CD8-positive, alpha-beta memory T cell (primary cell): ENCODE measurements around the gene SLC7A7. TPM values are rescaled to one million over a fixed set of nuclear protein-coding genes. Genes with fewer than 3 reads are reported as not detected.
"Not testable (repeated sequence)": the region's sequence is repeated elsewhere in the genome, so short reads cannot be mapped to it uniquely, and the experiment has no call there.

Experiments used
- CTCF ChIA-PET: fragments of 350-600 bp; sonication (Branson Sonifier 250); formaldehyde crosslinking; loops from one replicate; lab custom pipeline; 2021; ENCODE audit warnings: antibody characterized with exemption; lab: Charles Lee
- POLR2A ChIA-PET: fragments of 350-600 bp; sonication (Branson Sonifier 250); formaldehyde crosslinking; loops from one replicate; lab custom pipeline; 2021; ENCODE audit warnings: antibody characterized with exemption; lab: Charles Lee
- DNase-seq, 5 donors: peaks; one replicate each; pipeline versions ENCODE4 v3.0.0 to v3.0.0-alpha.2; 2020 to 2022; ENCODE audit warnings: mixed read lengths in 1 of 5
- H3K27ac ChIP-seq: one replicate; pipeline ENCODE4 v1.7.0; 2013; ENCODE audit warnings: low read depth, mild to moderate bottlenecking, low read length, moderate library complexity
- H3K27me3 ChIP-seq: 2 replicates; pipeline ENCODE4 v1.7.0; 2013; ENCODE audit warnings: low read length, mild to moderate bottlenecking; ENCODE audit not compliant: insufficient read depth, poor library complexity, severe bottlenecking
- H3K36me3 ChIP-seq: 2 replicates; pipeline ENCODE4 v1.7.0; 2013; ENCODE audit warnings: mild to moderate bottlenecking, low read length, moderate library complexity; ENCODE audit not compliant: insufficient read depth
- H3K4me1 ChIP-seq: 2 replicates; pipeline ENCODE4 v1.7.0; 2013; ENCODE audit warnings: mild to moderate bottlenecking, low read length, moderate library complexity; ENCODE audit not compliant: insufficient read depth
- H3K4me3 ChIP-seq: 2 replicates; pipeline ENCODE4 v1.7.0; 2013; ENCODE audit warnings: mild to moderate bottlenecking, low read length
- H3K9me3 ChIP-seq: 2 replicates; pipeline ENCODE4 v1.7.0; 2013; ENCODE audit warnings: mild to moderate bottlenecking, low read length
- H3K27ac Mint-ChIP-seq, 8 donors: one replicate each; pipeline ENCODE4 v1.8.0; 2020 to 2021; ENCODE audit warnings: mixed read lengths in 8 of 8, mild to moderate bottlenecking in 6 of 8, inconsistent platforms in 3 of 8, moderate library complexity in 3 of 8
- H3K27me3 Mint-ChIP-seq, 2 donors: one replicate each; pipeline ENCODE4 v1.8.0; 2020 to 2021; ENCODE audit warnings: mixed read lengths in 2 of 2, mild to moderate bottlenecking in 1 of 2, moderate library complexity in 1 of 2
- H3K36me3 Mint-ChIP-seq, 3 donors: one replicate each; pipeline ENCODE4 v1.8.0; 2020 to 2021; ENCODE audit warnings: mixed read lengths in 3 of 3, inconsistent platforms in 1 of 3, mild to moderate bottlenecking in 1 of 3
- H3K4me1 Mint-ChIP-seq, 3 donors: one replicate each; pipeline ENCODE4 v1.8.0; 2020 to 2021; ENCODE audit warnings: mixed read lengths in 3 of 3, inconsistent platforms in 1 of 3, mild to moderate bottlenecking in 1 of 3
- H3K4me3 Mint-ChIP-seq, 7 donors: one replicate each; pipeline ENCODE4 v1.8.0; 2020 to 2021; ENCODE audit warnings: mixed read lengths in 7 of 7, mild to moderate bottlenecking in 6 of 7, moderate library complexity in 4 of 7, inconsistent platforms in 2 of 7
- H3K9me3 Mint-ChIP-seq, 5 donors: one replicate each; pipeline ENCODE4 v1.8.0; 2020 to 2022; ENCODE audit warnings: mixed read lengths in 5 of 5, mild to moderate bottlenecking in 3 of 5, moderate library complexity in 2 of 5, inconsistent platforms in 1 of 5
- polyA plus RNA-seq: library from polyadenylated mRNA; unstranded; fragments of 300-500 nt; fragmentation: Illumina TruSeq; gene quantifications from one replicate; pipeline ENCODE4 v1.2.3, GENCODE V29; 2021
- total RNA-seq, 2 experiments: library from RNA; stranded (reverse); gene quantifications; one replicate each; pipeline ENCODE4 v1.2.3, GENCODE V29; 2021

SLC7A7 gene
- total and polyA plus RNA-seq, 3 experiments from 2014 or later, result 0.70 to 0.75 TPM; not detected in 1

DNA sequence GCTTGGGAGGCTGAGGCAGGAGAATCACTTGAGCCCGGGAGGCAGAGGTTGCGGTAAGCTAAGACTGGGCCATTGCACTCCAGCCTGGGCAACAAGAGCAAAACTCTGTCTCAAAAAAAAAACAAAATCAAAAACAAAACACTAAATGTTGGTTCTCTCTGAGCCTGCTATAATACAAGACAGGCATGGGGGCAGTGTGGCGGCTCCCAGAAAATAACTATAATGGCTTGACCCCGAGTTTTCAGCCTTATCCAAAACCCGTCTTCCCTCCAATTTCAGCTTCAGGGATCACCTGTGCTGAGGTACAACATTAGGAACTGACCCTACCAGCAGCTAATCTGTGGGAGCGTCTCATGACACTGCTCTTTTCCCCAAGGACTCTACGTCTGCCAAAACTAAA lies 862 bp downstream of the SLC7A7 start:
- no peak overlapping the region for H3K27ac ChIP-seq
- peaks cover 10 to 12% of the 10 kb centered on the region in 2 donors for H3K27me3 Mint-ChIP-seq
- no peak overlapping the region for H3K27ac Mint-ChIP-seq
- H3K27me3 ChIP-seq, result no peaks in the 10 kb centered on the region
- ChIA-PET POLR2A (interaction anchor here (0.6 kb wide), 1 partner anchor 170 kb away, joined by 3 read pairs; no protein-coding TSS in a partner anchor), CTCF (no interaction called here)
- H3K9me3 ChIP-seq, result no peaks in the 10 kb centered on the region
- peaks cover 0 to 5% (median 0%) of the 10 kb centered on the region in 3 donors for H3K4me1 Mint-ChIP-seq
- H3K4me3 Mint-ChIP-seq, result no peak overlapping the region
- no peaks in the 10 kb centered on the region for H3K36me3 ChIP-seq
- peaks cover 7% of the 10 kb centered on the region for H3K4me1 ChIP-seq
- no peaks in the 10 kb centered on the region for H3K36me3 Mint-ChIP-seq
- no peak for DNase-seq
- H3K4me3 ChIP-seq, result no peak overlapping the region
- H3K9me3 Mint-ChIP-seq, result no peaks in the 10 kb centered on the region

DNA sequence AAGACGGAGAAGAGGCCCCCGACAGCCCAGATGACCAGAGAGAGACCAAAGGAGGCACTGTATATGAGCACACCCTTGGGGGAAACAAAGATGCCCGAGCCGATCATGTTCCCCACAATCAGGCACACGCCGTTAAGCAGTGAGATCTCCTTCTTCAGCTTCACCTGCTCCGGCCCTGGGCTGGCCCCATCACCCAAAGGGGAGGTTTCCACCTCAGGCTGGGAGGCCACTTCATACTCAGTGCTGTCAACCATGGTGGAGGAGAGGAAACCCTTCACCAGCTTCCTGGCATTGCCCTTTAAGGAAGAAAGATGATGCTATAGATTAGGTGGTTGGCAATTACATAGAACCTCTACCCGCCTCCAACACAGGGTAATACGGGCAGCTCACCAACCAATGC lies 2.1 kb downstream of the SLC7A7 start:
- Mint-ChIP-seq H3K4me3 (no peak overlapping the region), H3K9me3 (no peaks in the 10 kb centered on the region), H3K36me3 (no peaks in the 10 kb centered on the region), H3K27me3 (peaks cover 9 to 11% of the 10 kb centered on the region in 2 donors), H3K27ac (no peak overlapping the region), H3K4me1 (peaks cover 0 to 5% (median 0%) of the 10 kb centered on the region in 3 donors)
- POLR2A ChIA-PET, result interaction anchor here (0.6 kb wide), 1 partner anchor 50 kb away, joined by 5 read pairs; no protein-coding TSS in a partner anchor
- H3K9me3 ChIP-seq, result no peaks in the 10 kb centered on the region
- H3K4me3 ChIP-seq, result no peak overlapping the region
- CTCF ChIA-PET, result interaction anchor here (1.1 to 1.8 kb wide), 2 partner anchors 10 to 40 kb away, joined by 3 to 5 read pairs; no protein-coding TSS in a partner anchor
- peaks cover 7% of the 10 kb centered on the region for H3K4me1 ChIP-seq
- DNase-seq, result no peak
- H3K36me3 ChIP-seq, result no peaks in the 10 kb centered on the region
- no peaks in the 10 kb centered on the region for H3K27me3 ChIP-seq
- H3K27ac ChIP-seq, result no peak overlapping the region

DNA sequence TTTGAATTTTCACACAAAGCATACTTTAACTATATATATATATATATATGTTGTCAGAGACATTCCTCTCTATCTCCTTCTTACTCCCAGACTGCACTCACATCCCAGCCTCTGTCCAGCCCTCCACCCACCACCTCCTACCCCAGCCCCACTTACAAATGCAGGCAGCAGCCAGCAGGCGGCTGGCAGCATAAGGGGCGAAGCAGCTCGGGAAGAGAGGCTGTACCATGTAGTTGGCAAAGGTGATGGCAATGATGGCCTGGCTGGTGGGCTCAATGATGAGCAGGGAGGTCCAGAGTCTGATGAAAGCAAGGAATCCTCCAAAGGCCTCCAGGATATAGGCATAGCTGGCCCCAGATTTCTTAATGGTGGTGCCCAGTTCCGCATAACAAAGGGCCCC lies 2.5 kb downstream of the SLC7A7 start:
- Histone ChIP-seq H3K27ac (no peak overlapping the region), H3K27me3 (no peaks in the 10 kb centered on the region), H3K36me3 (no peaks in the 10 kb centered on the region), H3K4me3 (no peak overlapping the region), H3K9me3 (no peaks in the 10 kb centered on the region), H3K4me1 (peaks cover 7% of the 10 kb centered on the region)
- Mint-ChIP-seq H3K4me3 (no peak overlapping the region), H3K36me3 (no peaks in the 10 kb centered on the region), H3K4me1 (peaks cover 0 to 5% (median 0%) of the 10 kb centered on the region in 3 donors), H3K27ac (no peak overlapping the region), H3K9me3 (no peaks in the 10 kb centered on the region), H3K27me3 (peaks cover 9 to 11% of the 10 kb centered on the region in 2 donors)
- CTCF ChIA-PET, result interaction anchor here (1.1 to 1.8 kb wide), 2 partner anchors 10 to 40 kb away, joined by 3 to 5 read pairs; no protein-coding TSS in a partner anchor
- POLR2A ChIA-PET, result interaction anchor here (0.6 kb wide), 1 partner anchor 51 kb away, joined by 5 read pairs; no protein-coding TSS in a partner anchor
- DNase-seq, result no peak

DNA sequence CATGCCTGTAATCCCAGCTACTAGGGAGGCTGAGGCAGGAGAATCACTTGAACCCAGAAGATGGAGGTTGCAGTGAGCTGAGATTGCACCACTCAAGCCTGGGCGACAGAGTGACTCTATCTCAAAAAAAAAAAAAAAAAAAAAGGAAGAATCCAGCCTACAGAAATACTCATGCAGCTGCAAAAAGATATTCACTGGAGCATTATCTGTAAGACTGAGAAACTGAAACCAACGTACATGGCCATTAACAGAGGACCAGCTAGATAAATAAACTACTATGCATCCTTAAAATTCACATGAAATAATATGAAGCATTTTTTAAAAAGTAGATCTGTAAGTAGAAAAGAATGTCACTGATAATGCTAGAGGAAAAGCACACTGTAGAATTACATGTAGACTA lies 3.5 kb downstream of the SLC7A7 start:
- H3K27me3 ChIP-seq, result no peaks in the 10 kb centered on the region
- H3K4me3 Mint-ChIP-seq, result no peak overlapping the region
- peaks cover 8 to 15% of the 10 kb centered on the region in 2 donors for H3K27me3 Mint-ChIP-seq
- no peak overlapping the region for H3K27ac ChIP-seq
- CTCF ChIA-PET, result interaction anchor here (0.9 to 1.8 kb wide), 2 partner anchors 11 to 171 kb away, joined by 3 to 5 read pairs; partner anchors contain the start of gene AJUBA
- H3K4me1 ChIP-seq, result peaks cover 7% of the 10 kb centered on the region
- H3K9me3 Mint-ChIP-seq, result no peaks in the 10 kb centered on the region
- H3K36me3 ChIP-seq, result no peaks in the 10 kb centered on the region
- H3K36me3 Mint-ChIP-seq, result no peaks in the 10 kb centered on the region
- H3K9me3 ChIP-seq, result no peaks in the 10 kb centered on the region
- no peak overlapping the region for H3K27ac Mint-ChIP-seq
- H3K4me1 Mint-ChIP-seq, result peaks cover 0 to 5% (median 0%) of the 10 kb centered on the region in 3 donors
- no peak for DNase-seq
- POLR2A ChIA-PET, result interaction anchor here (0.6 kb wide), 1 partner anchor 241 kb away, joined by 5 read pairs; no protein-coding TSS in a partner anchor
- H3K4me3 ChIP-seq, result no peak overlapping the region

DNA sequence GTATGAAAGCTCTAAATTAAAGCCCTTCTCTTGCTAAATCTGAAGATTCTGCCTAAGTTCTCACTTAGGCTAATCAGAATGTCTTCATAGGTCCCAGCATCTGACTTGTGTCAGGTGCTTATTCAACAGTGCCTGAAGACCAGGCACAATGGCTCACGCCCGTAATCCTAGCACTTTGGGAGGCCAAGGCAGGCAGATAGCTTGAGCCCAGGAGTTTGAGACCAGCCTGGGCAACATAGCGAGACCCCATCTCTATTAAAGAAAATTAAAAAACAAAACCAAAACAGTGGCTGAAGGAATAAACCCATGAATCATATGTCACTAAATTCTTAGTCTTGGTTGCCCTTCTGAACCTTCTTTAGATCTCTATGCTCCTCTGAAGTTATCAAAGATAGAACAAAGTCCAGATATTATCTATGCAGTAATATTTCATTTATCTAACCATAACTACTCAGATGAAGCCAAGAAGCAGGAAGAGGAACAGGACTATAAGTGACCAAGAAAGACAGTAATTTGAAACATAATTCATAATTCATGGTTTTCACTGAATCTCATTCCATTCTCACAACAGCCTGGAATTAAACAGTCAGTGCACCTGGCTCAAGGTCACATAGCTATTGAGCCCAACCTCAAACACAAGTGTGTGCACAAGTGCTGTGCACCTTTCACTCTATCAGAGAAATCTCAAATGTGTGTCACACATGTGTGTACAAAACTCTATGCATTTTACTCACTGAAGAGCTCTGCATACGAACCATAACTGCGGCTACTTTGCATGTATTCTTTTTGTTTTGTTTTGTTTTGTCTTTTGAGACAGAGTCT lies 6.6 kb downstream of the SLC7A7 start:
- H3K27ac ChIP-seq, result no peak overlapping the region
- no peaks in the 10 kb centered on the region for H3K9me3 ChIP-seq
- no peaks in the 10 kb centered on the region for H3K4me1 ChIP-seq
- DNase-seq, result no peak
- CTCF ChIA-PET, result no interaction called here
- H3K27me3 ChIP-seq, result no peaks in the 10 kb centered on the region
- H3K27me3 Mint-ChIP-seq, result peaks cover 13 to 33% of the 10 kb centered on the region in 2 donors
- H3K36me3 Mint-ChIP-seq, result no peaks in the 10 kb centered on the region
- no peak overlapping the region for H3K4me3 ChIP-seq
- no peak overlapping the region for H3K27ac Mint-ChIP-seq
- H3K4me3 Mint-ChIP-seq, result no peak overlapping the region
- no peaks in the 10 kb centered on the region for H3K36me3 ChIP-seq
- POLR2A ChIA-PET, result no interaction called here
- H3K9me3 Mint-ChIP-seq, result peaks cover 0 to 2% (median 0%) of the 10 kb centered on the region in 5 donors
- no peaks in the 10 kb centered on the region for H3K4me1 Mint-ChIP-seq

DNA sequence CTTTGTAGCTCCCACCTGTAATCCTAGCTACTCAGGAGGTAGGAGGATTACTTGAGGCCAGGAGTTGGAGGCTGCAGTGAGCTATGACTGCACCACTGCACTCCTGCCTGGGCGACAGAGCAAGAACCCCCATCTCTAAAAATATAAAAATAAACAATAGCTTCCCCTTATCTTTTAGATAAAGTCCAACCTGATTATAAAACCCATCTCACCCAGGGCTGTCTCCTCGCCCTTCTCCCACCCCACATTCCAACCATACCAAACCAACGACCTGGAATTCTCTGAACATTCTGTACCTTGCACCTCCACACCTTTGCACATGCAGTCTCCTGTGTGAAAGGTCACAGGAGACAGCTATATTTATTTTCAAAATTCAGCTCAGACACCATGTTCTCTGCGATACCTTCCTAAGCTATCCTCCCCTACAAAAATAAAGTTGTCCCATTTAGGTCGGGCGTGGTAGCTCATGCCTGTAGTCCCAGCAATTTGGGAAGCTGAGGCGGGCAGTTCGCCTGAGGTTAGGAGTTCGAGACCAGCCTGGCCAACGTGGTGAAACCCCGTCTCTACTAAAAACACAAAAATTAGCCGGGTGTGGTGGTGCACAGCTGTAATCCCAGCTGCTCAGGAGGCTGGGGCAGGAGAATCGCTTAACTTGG lies 7.7 kb downstream of the SLC7A7 start:
- H3K27ac Mint-ChIP-seq, result no peak overlapping the region
- DNase-seq, result no peak
- Histone ChIP-seq H3K4me1 (no peaks in the 10 kb centered on the region), H3K27me3 (no peaks in the 10 kb centered on the region), H3K9me3 (no peaks in the 10 kb centered on the region), H3K27ac (no peak overlapping the region), H3K4me3 (no peak overlapping the region), H3K36me3 (no peaks in the 10 kb centered on the region)
- CTCF ChIA-PET, result interaction anchor here (0.6 to 1.0 kb wide), 2 partner anchors 184 to 218 kb away, joined by 3 to 8 read pairs; partner anchors contain the start of gene DAD1
- peaks cover 0 to 2% (median 0%) of the 10 kb centered on the region in 5 donors for H3K9me3 Mint-ChIP-seq
- H3K4me3 Mint-ChIP-seq, result no peak overlapping the region
- peaks cover 13 to 41% of the 10 kb centered on the region in 2 donors for H3K27me3 Mint-ChIP-seq
- peaks cover 0 to under 1% (median 0%) of the 10 kb centered on the region in 3 donors for H3K36me3 Mint-ChIP-seq
- POLR2A ChIA-PET, result interaction anchor here (0.8 kb wide), 1 partner anchor 42 kb away, joined by 4 read pairs; the partner anchor contains the start of gene OXA1L
- no peaks in the 10 kb centered on the region for H3K4me1 Mint-ChIP-seq

DNA sequence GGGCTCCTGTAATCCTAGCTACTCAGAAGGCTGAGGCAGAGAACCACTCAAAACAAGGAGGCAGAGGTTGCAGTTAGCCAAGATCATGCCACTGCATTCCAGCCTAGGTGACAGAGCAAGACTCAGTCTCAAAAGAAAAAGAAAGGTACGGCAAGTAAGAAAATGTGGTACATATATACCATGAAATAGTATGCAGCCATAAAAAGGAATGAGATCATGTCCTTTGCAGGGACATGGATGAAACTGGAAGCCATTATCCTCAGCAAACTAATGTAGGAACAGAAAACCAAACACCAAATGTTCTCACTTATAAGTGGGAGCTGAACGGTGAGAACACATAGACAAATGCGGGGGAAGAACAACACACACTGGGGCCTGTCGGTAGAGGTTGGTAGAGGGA lies 10.0 kb downstream of the SLC7A7 start:
- H3K4me1 Mint-ChIP-seq, POLR2A ChIA-PET, H3K36me3 ChIP-seq, H3K9me3 ChIP-seq, H3K36me3 Mint-ChIP-seq, CTCF ChIA-PET, H3K27ac ChIP-seq, H3K27me3 ChIP-seq, H3K4me3 Mint-ChIP-seq, H3K9me3 Mint-ChIP-seq, DNase-seq, H3K4me1 ChIP-seq, H3K4me3 ChIP-seq: not testable (repeated sequence)
- H3K27ac Mint-ChIP-seq, result peak overlapping the region in 1 of 8 donors; percentile 77
- H3K27me3 Mint-ChIP-seq, result peaks cover 20 to 56% of the 10 kb centered on the region in 2 donors

DNA sequence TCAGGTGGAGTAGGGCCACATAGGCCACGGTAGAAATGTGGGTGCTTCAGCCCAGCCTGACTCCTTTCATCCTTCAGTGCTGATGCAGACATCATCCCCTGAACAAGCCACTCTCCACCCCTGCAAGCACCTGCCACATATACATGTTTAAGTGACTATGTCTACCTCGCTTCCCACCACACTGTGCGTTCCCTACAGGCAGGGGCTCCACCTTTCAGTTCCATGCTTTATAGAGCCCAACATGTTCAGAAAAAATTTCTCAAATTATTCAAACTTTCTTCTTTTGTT lies 11.6 kb downstream of the SLC7A7 start:
- no peaks in the 10 kb centered on the region for H3K36me3 ChIP-seq
- H3K27ac ChIP-seq, result no peak overlapping the region
- H3K27ac Mint-ChIP-seq, result no peak overlapping the region
- no peak for DNase-seq
- peaks cover 27 to 68% of the 10 kb centered on the region in 2 donors for H3K27me3 Mint-ChIP-seq
- H3K4me1 ChIP-seq, result no peaks in the 10 kb centered on the region
- POLR2A ChIA-PET, result no interaction called here
- no peaks in the 10 kb centered on the region for H3K27me3 ChIP-seq
- peaks cover 0 to 3% (median 0%) of the 10 kb centered on the region in 3 donors for H3K36me3 Mint-ChIP-seq
- CTCF ChIA-PET, result no interaction called here
- no peaks in the 10 kb centered on the region for H3K9me3 ChIP-seq
- no peaks in the 10 kb centered on the region for H3K4me1 Mint-ChIP-seq
- no peak overlapping the region for H3K4me3 Mint-ChIP-seq
- H3K4me3 ChIP-seq, result no peak overlapping the region
- peaks cover 0 to 2% (median 0%) of the 10 kb centered on the region in 5 donors for H3K9me3 Mint-ChIP-seq
